Esophagus squamous epithelium (tissue), 5 donors: ENCODE measurements around the gene KPNB1. TPM values are rescaled to one million over a fixed set of nuclear protein-coding genes. Genes with fewer than 3 reads are reported as not detected.

Experiments used
- DNase-seq: peaks from one replicate; lab custom pipeline; 2025; lab: John Stamatoyannopoulos, UW
- H3K27ac ChIP-seq, 4 donors: fragments of 200-600 bp; sonication (generic); one replicate each; pipeline ENCODE4 v1.5.1; 2016 to 2019; ENCODE audit warnings: mild to moderate bottlenecking in 1 of 4
- H3K27me3 ChIP-seq, 4 donors: fragments of 200-600 bp; sonication (generic); 1 replicate in 3 of 4; 2 replicates in 1 of 4; pipeline versions ENCODE4 v1.5.1 to v1.6.0; 2017 to 2021; ENCODE audit warnings: antibody characterized with exemption in 1 of 4
- H3K36me3 ChIP-seq, 3 donors: fragments of 200-600 bp; sonication (generic); one replicate each; pipeline ENCODE4 v1.5.1; 2016 to 2019
- H3K4me1 ChIP-seq, 3 donors: fragments of 200-600 bp; sonication (generic); one replicate each; pipeline ENCODE4 v1.5.1; 2017 to 2019
- H3K4me3 ChIP-seq, 4 donors: fragments of 200-600 bp; sonication (generic); 1 replicate in 3 of 4; 2 replicates in 1 of 4; pipeline ENCODE4 v1.5.1; 2016 to 2019; ENCODE audit warnings: mild to moderate bottlenecking in 2 of 4, moderate library complexity in 1 of 4
- H3K9me3 ChIP-seq, 3 donors: fragments of 200-600 bp; sonication (generic); one replicate each; pipeline ENCODE4 v1.5.1; 2016 to 2019
- POLR2A ChIP-seq, 4 donors: fragments of 450-650 bp; IDR thresholded peaks; one replicate each; pipeline ENCODE4 v1.6.1; 2017; ENCODE audit warnings: antibody characterized with exemption in 4 of 4, mild to moderate bottlenecking in 4 of 4, moderate library complexity in 3 of 4
- WGBS, 2 donors: methylation state at CpG; one replicate each; pipeline ENCODE4 v1.1.5; 2018; 5-methylcytosine and 5-hydroxymethylcytosine counted together
- intact Hi-C: fragments of 100-400 bp; cut with DNase I; formaldehyde crosslinking; loops from one replicate; pipeline ENCODE4 v1.15.0; 2022
- total RNA-seq, 4 donors: library from RNA; depleted of rRNA; stranded (reverse); fragments of >200 nt; gene quantifications; one replicate each; pipeline ENCODE4 v1.1.0, GENCODE V29; 2016
- TF ChIP-seq, protein P1 (sequence below), 6 experiments: fragments of 450-650 bp in 4 of 6; fragments of 200-600 bp in 2 of 6; sonication (generic) in 2 of 6; IDR thresholded peaks; one replicate each; pipeline ENCODE4 v1.5.1; 2016 to 2019; ENCODE audit warnings: antibody characterized with exemption in 6 of 6, mild to moderate bottlenecking in 4 of 6, moderate library complexity in 4 of 6
- donor health status: DM: yes; HTN: yes; CAD: no.

The KPNB1 gene
- total RNA-seq, 4 donors from 2014 or later: 148 to 233 (median 186) TPM

DNA sequence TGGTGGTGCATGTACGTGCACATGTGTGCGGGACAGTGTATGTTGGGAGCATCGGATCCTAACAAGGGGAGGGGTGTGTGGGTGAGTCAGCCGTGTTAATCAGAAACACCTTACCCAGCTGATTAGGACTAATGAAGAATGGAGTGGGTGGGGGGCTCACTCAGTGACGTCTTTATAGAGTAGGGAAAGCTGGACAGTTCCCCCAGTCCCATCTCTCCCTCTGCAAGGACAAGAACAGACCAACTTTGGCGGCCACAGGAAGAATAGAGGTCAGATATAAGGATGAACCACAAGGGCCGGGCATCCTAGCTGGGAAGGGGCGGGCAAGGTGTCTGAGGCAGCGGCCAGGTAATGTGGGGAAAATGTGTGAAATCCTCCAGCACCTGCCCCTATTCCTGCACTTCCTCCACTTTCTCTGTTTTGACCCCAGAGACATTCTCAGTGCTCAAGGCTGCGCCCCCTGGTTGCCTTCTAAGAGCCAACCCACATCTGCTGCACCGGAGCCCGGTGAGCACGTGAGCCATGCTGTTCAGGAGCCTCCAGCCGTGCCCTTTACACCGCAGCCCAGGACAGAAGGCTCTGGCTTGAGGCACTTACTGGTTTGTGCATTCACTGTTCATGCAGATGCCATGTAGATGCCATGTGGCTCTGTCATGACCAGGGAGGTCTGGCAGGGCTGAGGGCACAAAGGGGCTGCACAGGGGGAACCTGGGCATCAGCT lies 64.4 kb downstream of the KPNB1 start:
- Histone ChIP-seq H3K4me3 (no peak overlapping the region), H3K27me3 (peaks cover 0 to 59% (median 0%) of the 10 kb centered on the region in 4 donors), H3K36me3 (peaks cover 0 to 25% (median 6%) of the 10 kb centered on the region in 3 donors), H3K27ac (no peak overlapping the region), H3K9me3 (no peaks in the 10 kb centered on the region), H3K4me1 (peaks cover 0 to 3% (median 0%) of the 10 kb centered on the region in 3 donors)
- TF ChIP-seq POLR2A (IDR thresholded peaks at IDR 0.05): no peak
- TF ChIP-seq, protein P1, sequence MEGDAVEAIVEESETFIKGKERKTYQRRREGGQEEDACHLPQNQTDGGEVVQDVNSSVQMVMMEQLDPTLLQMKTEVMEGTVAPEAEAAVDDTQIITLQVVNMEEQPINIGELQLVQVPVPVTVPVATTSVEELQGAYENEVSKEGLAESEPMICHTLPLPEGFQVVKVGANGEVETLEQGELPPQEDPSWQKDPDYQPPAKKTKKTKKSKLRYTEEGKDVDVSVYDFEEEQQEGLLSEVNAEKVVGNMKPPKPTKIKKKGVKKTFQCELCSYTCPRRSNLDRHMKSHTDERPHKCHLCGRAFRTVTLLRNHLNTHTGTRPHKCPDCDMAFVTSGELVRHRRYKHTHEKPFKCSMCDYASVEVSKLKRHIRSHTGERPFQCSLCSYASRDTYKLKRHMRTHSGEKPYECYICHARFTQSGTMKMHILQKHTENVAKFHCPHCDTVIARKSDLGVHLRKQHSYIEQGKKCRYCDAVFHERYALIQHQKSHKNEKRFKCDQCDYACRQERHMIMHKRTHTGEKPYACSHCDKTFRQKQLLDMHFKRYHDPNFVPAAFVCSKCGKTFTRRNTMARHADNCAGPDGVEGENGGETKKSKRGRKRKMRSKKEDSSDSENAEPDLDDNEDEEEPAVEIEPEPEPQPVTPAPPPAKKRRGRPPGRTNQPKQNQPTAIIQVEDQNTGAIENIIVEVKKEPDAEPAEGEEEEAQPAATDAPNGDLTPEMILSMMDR (IDR thresholded peaks at IDR 0.05): no peak
- WGBS, 2 donors: 38 to 51% methylated on average over 8 to 15 of the region's 15 CpGs
- intact Hi-C loops: loop anchor here (10.0 kb wide), 1 partner anchor 81 kb away; no protein-coding TSS in a partner anchor
- no peak for DNase-seq

- intact Hi-C loops: loop anchor here (10.0 kb wide), 1 partner anchor 80 kb away; no protein-coding TSS in a partner anchor
- peaks cover 0 to 66% (median 0%) of the 10 kb centered on the region in 4 donors for H3K27me3 ChIP-seq
- peaks cover 0 to 5% (median 0%) of the 10 kb centered on the region in 3 donors for H3K4me1 ChIP-seq
- H3K9me3 ChIP-seq: no peaks in the 10 kb centered on the region
- 46 to 54% methylated on average over 3 of the region's 6 CpGs for WGBS, 2 donors
- H3K27ac ChIP-seq: no peak overlapping the region
- H3K4me3 ChIP-seq: no peak overlapping the region
- TF ChIP-seq, protein P1 (IDR thresholded peaks at IDR 0.05): no peak
- no peak for TF ChIP-seq POLR2A (IDR thresholded peaks at IDR 0.05)
- H3K36me3 ChIP-seq: peaks cover 0 to 17% (median 6%) of the 10 kb centered on the region in 3 donors
- DNase-seq: no peak
These were observed 65.2 kb downstream of the KPNB1 start for GRCh38 chr17:47714773-47715396.

GRCh38 chr17:47715669-47716325 lies 66.1 kb downstream of the KPNB1 start:
- no peak for TF ChIP-seq POLR2A (IDR thresholded peaks at IDR 0.05)
- intact Hi-C loops: loop anchor here (10.0 kb wide), 1 partner anchor 79 kb away; no protein-coding TSS in a partner anchor
- Histone ChIP-seq H3K4me3 (no peak overlapping the region), H3K27me3 (peaks cover 0 to 75% (median 2%) of the 10 kb centered on the region in 4 donors), H3K9me3 (no peaks in the 10 kb centered on the region), H3K4me1 (peaks cover 1 to 10% (median 3%) of the 10 kb centered on the region in 3 donors), H3K36me3 (peaks cover 0 to 8% (median 0%) of the 10 kb centered on the region in 3 donors), H3K27ac (no peak overlapping the region)
- 58 to 61% methylated on average over 4 to 7 of the region's 10 CpGs for WGBS, 2 donors
- no peak for DNase-seq

GRCh38 chr17:47716375-47716774 lies 66.7 kb downstream of the KPNB1 start:
- DNase-seq: no peak
- H3K4me1 ChIP-seq: peaks cover 7 to 16% (median 9%) of the 10 kb centered on the region in 3 donors
- no peak overlapping the region for H3K4me3 ChIP-seq
- H3K27ac ChIP-seq: no peak overlapping the region
- H3K9me3 ChIP-seq: no peaks in the 10 kb centered on the region
- H3K27me3 ChIP-seq: peaks cover 0 to 81% (median 6%) of the 10 kb centered on the region in 4 donors
- no CpG with 5 or more reads among the region's 3 CpGs for WGBS, 2 donors
- TF ChIP-seq POLR2A (IDR thresholded peaks at IDR 0.05): no peak
- peaks cover 0 to 3% (median 0%) of the 10 kb centered on the region in 3 donors for H3K36me3 ChIP-seq
- intact Hi-C loops: loop anchor here (10.0 kb wide), 1 partner anchor 78 kb away; no protein-coding TSS in a partner anchor

- Histone ChIP-seq H3K4me3 (no peak overlapping the region), H3K4me1 (peaks cover 10 to 24% (median 12%) of the 10 kb centered on the region in 3 donors), H3K36me3 (no peaks in the 10 kb centered on the region), H3K27me3 (peaks cover 0 to 83% (median 8%) of the 10 kb centered on the region in 4 donors), H3K9me3 (no peaks in the 10 kb centered on the region), H3K27ac (no peak overlapping the region)
- intact Hi-C loops: loop anchor here (10.0 kb wide), 1 partner anchor 78 kb away; no protein-coding TSS in a partner anchor
- DNase-seq: no peak
- TF ChIP-seq, protein P1 (IDR thresholded peaks at IDR 0.05): peak in 2 of 6 experiments; percentile 8 to 18
- no peak for TF ChIP-seq POLR2A (IDR thresholded peaks at IDR 0.05)
- 20 to 71% methylated on average over 1 of the region's 2 CpGs for WGBS, 2 donors
These were observed 67.6 kb downstream of the KPNB1 start for GRCh38 chr17:47717261-47717697.
